Measurements from ENCODE around the gene SLC19A1.

SLC19A1 gene

GRCh38 chr21:45514311-45515021 lies 27.8 kb downstream of the SLC19A1 start:
- Histone ChIP-seq H3K4me3 (ENCODE audit: low read length) (no peak overlapping the region), H3K9ac (ENCODE audit: low read depth, low read length) (no peak overlapping the region), H3K36me3 (ENCODE audit: insufficient read depth, low read depth, low read length) (peaks cover 41% of the 10 kb centered on the region), H3K9me3 (ENCODE audit: insufficient read depth, low read depth, low read length) (peaks cover 15% of the 10 kb centered on the region), H3K27me3 (ENCODE audit: insufficient read depth, low read length) (no peaks in the 10 kb centered on the region), H3K4me1 (ENCODE audit: insufficient read depth, low read length) (no peaks in the 10 kb centered on the region), H3K27ac (ENCODE audit: low read length) (no peak overlapping the region)

DNA sequence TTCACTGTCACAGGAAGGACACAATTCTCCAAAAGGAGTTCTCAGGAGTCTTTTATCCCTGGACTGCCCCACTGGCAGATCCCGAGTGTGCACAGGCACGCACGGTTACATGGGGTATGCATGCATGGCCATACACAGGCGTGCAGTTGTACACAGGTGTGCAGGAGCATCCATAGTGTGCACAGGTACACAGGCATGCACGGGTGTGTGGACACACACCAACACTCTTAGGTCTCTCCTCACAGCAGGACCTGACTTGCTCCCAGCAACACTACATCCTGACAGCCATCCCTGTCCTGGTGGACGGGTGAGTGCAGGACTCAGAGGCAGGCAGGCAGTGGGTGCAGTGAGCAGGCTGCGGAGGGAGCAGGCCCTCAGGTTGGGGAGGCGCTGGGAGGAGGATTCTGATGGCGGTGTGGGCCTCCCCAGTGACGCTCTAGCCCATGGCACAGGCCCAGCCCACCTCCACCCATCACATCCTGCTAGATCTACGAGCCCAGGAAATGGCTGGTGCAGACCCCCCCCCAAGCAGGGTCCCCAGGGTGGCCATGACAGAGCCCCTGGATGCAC lies 28.4 kb downstream of the SLC19A1 start:
- no peaks in the 10 kb centered on the region for H3K27me3 ChIP-seq (ENCODE audit: insufficient read depth, low read length)
- peaks cover 8% of the 10 kb centered on the region for H3K9me3 ChIP-seq (ENCODE audit: insufficient read depth, low read depth, low read length)
- no peaks in the 10 kb centered on the region for H3K4me1 ChIP-seq (ENCODE audit: insufficient read depth, low read length)
- H3K4me3 ChIP-seq (ENCODE audit: low read length), result no peak overlapping the region
- no peak overlapping the region for H3K9ac ChIP-seq (ENCODE audit: low read depth, low read length)
- no peak overlapping the region for H3K27ac ChIP-seq (ENCODE audit: low read length)
- peaks cover 35% of the 10 kb centered on the region for H3K36me3 ChIP-seq (ENCODE audit: insufficient read depth, low read depth, low read length)

GRCh38 chr21:45513003-45513717 lies 29.1 kb downstream of the SLC19A1 start:
- Histone ChIP-seq H3K4me3 (ENCODE audit: low read length) (no peak overlapping the region), H3K4me1 (ENCODE audit: insufficient read depth, low read length) (no peaks in the 10 kb centered on the region), H3K36me3 (ENCODE audit: insufficient read depth, low read depth, low read length) (peaks cover 28% of the 10 kb centered on the region), H3K27ac (ENCODE audit: low read length) (no peak overlapping the region), H3K9me3 (ENCODE audit: insufficient read depth, low read depth, low read length) (0 out of 2 replicates have a peak, but pooled peaks cover 2% of the 10 kb centered on the region), H3K27me3 (ENCODE audit: insufficient read depth, low read length) (no peaks in the 10 kb centered on the region), H3K9ac (ENCODE audit: low read depth, low read length) (no peak overlapping the region)

DNA sequence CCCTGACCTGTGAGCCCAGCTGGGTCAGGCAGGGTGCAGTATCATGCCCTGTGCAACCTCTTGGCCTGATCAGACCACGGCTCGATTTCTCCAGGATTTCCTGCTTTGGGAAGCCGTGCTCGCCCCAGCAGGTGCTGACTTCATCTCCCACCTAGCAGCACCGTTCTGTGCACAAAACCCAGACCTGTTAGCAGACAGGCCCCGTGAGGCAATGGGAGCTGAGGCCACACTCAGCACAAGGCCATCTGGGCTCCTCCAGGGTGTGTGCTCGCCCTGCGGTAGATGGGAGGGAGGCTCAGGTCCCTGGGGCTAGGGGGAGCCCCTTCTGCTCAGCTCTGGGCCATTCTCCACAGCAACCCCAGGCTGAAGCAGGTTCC lies 29.6 kb downstream of the SLC19A1 start:
- H3K27me3 ChIP-seq (ENCODE audit: insufficient read depth, low read length), result no peaks in the 10 kb centered on the region
- no peak overlapping the region for H3K4me3 ChIP-seq (ENCODE audit: low read length)
- no peaks in the 10 kb centered on the region for H3K4me1 ChIP-seq (ENCODE audit: insufficient read depth, low read length)
- peaks cover 24% of the 10 kb centered on the region; the same call in 1 of the 2 replicates for H3K36me3 ChIP-seq (ENCODE audit: insufficient read depth, low read depth, low read length)
- H3K9me3 ChIP-seq (ENCODE audit: insufficient read depth, low read depth, low read length), result no peaks in the 10 kb centered on the region
- H3K9ac ChIP-seq (ENCODE audit: low read depth, low read length), result no peak overlapping the region
- H3K27ac ChIP-seq (ENCODE audit: low read length), result no peak overlapping the region

DNA sequence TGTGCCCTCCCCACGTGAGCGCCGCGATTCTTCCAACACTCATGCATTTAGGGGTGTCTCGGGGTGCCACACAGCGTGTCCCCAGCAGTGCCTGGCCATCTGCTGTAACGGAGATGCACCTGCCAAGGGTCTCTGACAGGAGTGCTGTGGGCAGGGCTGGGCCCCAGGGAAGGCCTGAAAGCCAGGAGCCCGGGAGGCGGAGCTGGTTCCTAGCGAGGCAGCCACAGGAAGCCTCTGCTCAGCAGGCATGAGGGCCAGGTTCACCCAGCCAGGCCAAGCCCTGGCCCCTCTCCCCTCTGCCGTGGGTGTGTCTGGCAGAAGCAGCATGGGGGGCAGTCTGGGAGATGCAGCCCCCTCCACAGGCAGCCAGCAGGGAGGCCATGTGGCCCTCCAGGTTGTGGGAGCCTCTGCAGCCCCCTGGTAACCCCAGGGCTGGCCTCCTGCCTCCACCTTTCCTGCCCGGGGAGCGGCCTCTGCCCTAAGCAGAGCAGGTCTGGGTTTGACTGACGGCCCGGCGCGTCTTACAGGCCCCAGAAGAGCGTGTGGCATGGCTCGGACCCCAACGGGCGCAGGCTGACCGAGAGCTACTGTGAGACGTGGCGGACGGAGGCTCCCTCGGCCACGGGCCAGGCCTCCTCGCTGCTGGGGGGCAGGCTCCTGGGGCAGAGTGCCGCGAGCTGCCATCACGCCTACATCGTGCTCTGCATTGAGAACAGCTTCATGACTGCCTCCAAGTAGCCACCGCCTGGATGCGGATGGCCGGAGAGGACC lies 30.4 kb downstream of the SLC19A1 start:
- H3K27ac ChIP-seq (ENCODE audit: low read length), result no peak overlapping the region
- no peak overlapping the region for H3K4me3 ChIP-seq (ENCODE audit: low read length)
- no peaks in the 10 kb centered on the region for H3K27me3 ChIP-seq (ENCODE audit: insufficient read depth, low read length)
- H3K9ac ChIP-seq (ENCODE audit: low read depth, low read length), result no peak overlapping the region
- H3K4me1 ChIP-seq (ENCODE audit: insufficient read depth, low read length), result no peaks in the 10 kb centered on the region
- H3K9me3 ChIP-seq (ENCODE audit: insufficient read depth, low read depth, low read length), result no peaks in the 10 kb centered on the region
- H3K36me3 ChIP-seq (ENCODE audit: insufficient read depth, low read depth, low read length), result peaks cover 24% of the 10 kb centered on the region; the same call in 1 of the 2 replicates

DNA sequence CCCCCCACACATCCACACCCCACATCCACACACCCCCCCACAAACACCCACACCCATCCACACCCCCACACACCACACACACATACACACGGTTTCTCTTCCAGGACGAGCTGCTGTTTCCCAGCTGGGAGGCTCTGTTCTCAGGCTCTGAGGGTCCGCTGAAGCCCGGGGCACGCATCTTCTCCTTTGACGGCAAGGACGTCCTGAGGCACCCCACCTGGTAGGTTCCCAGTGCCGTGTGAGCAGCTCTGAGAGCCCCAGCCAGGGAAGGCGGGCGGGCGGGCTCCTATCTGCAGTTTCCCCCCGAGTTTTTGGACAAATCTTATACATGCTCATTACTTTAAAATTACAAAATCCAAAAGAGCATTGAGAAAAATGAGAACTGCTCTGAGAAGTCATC lies 31.2 kb downstream of the SLC19A1 start:
- no peaks in the 10 kb centered on the region for H3K4me1 ChIP-seq (ENCODE audit: insufficient read depth, low read length)
- H3K9ac ChIP-seq (ENCODE audit: low read depth, low read length), result no peak overlapping the region
- H3K27me3 ChIP-seq (ENCODE audit: insufficient read depth, low read length), result no peaks in the 10 kb centered on the region
- H3K36me3 ChIP-seq (ENCODE audit: insufficient read depth, low read depth, low read length), result peaks cover 26% of the 10 kb centered on the region
- no peak overlapping the region for H3K4me3 ChIP-seq (ENCODE audit: low read length)
- no peaks in the 10 kb centered on the region for H3K9me3 ChIP-seq (ENCODE audit: insufficient read depth, low read depth, low read length)
- H3K27ac ChIP-seq (ENCODE audit: low read length), result no peak overlapping the region

- H3K27me3 ChIP-seq (ENCODE audit: insufficient read depth, low read length), result no peaks in the 10 kb centered on the region
- no peaks in the 10 kb centered on the region for H3K9me3 ChIP-seq (ENCODE audit: insufficient read depth, low read depth, low read length)
- H3K36me3 ChIP-seq (ENCODE audit: insufficient read depth, low read depth, low read length), result peaks cover 29% of the 10 kb centered on the region
- no peaks in the 10 kb centered on the region for H3K4me1 ChIP-seq (ENCODE audit: insufficient read depth, low read length)
- no peak overlapping the region for H3K27ac ChIP-seq (ENCODE audit: low read length)
- no peak overlapping the region for H3K9ac ChIP-seq (ENCODE audit: low read depth, low read length)
- H3K4me3 ChIP-seq (ENCODE audit: low read length), result no peak overlapping the region
These were observed 31.7 kb downstream of the SLC19A1 start for GRCh38 chr21:45510466-45510955.

- Histone ChIP-seq H3K4me1 (ENCODE audit: insufficient read depth, low read length) (no peaks in the 10 kb centered on the region), H3K4me3 (ENCODE audit: low read length) (no peak overlapping the region), H3K27me3 (ENCODE audit: insufficient read depth, low read length) (no peaks in the 10 kb centered on the region), H3K36me3 (ENCODE audit: insufficient read depth, low read depth, low read length) (peaks cover 29% of the 10 kb centered on the region), H3K9ac (ENCODE audit: low read depth, low read length) (no peak overlapping the region), H3K9me3 (ENCODE audit: insufficient read depth, low read depth, low read length) (no peaks in the 10 kb centered on the region), H3K27ac (ENCODE audit: low read length) (no peak overlapping the region)
These were observed 32.4 kb downstream of the SLC19A1 start for GRCh38 chr21:45509566-45510465.

DNA sequence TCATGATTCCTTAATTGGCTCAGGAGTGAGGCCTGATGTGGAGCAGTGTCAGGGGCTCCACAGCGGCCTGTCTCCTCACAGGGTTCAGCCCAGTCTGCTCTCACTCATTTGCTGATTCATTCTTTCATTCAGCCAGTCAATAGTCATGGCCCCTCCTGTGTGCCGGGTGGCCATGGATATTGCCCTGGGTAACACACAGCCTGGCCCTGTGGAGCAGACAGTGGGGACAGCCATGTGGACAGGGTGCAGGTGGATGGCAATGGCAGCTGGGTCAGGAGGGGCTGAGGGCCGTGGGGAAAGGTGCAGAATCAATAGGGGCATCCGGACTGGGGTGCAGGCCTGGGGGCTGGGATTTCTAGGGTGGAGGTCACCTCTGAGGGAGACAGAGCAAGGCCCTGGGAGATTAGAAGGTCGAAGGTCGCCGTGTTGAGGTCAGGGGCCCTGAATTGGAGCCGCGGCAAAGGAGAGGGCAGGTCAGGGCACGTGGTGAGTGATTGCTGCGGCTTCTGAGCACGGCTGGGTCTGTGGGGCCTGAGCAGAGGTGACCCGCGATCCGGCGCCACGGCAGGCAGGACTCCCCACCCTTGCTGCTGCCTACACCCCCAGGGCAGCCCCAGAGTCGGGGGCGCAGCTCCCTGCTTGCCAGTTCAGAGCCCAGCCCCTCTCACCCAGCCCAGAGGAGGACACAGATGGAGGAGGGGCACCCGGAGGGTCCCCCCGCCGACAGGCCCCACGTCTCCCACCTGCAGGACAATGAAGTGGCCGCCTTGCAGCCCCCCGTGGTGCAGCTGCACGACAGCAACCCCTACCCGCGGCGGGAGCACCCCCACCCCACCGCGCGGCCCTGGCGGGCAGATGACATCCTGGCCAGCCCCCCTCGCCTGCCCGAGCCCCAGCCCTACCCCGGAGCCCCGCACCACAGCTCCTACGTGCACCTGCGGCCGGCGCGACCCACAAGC lies 33.4 kb downstream of the SLC19A1 start:
- H3K9me3 ChIP-seq (ENCODE audit: insufficient read depth, low read depth, low read length), result no peaks in the 10 kb centered on the region
- no peak overlapping the region for H3K27ac ChIP-seq (ENCODE audit: low read length)
- H3K4me1 ChIP-seq (ENCODE audit: insufficient read depth, low read length), result no peaks in the 10 kb centered on the region
- H3K36me3 ChIP-seq (ENCODE audit: insufficient read depth, low read depth, low read length), result peaks cover 29% of the 10 kb centered on the region
- no peaks in the 10 kb centered on the region for H3K27me3 ChIP-seq (ENCODE audit: insufficient read depth, low read length)
- H3K9ac ChIP-seq (ENCODE audit: low read depth, low read length), result no peak overlapping the region
- no peak overlapping the region for H3K4me3 ChIP-seq (ENCODE audit: low read length)

DNA sequence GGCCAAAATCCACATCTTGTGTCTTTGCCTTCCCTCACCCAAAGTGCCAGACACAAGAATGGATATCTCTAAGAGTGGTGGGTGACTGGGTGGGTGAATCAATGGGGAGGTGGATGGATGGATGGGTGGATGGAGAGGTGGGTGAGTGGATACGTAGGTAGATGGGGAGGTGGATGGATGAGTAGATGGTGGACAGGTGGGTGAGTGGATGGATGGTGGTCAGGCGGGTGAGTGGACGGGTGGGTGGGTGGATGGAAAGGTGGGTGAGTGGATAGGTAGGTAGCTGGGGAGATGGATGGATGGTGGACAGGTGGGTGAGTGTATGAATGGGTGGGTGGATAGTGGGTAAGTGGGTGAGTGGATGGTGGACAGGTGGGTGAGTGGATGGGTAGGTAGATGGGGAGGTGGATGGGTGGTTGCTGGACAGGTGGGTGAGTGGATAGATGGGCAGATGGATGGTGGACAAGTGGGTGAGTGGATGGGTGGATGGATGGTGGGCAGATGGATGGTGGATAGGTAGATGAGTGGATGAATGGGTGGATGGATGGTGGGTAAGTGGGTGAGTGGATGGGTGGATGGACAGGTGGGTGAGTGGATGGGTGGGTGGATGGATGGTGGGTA lies 34.2 kb downstream of the SLC19A1 start:
- Histone ChIP-seq H3K27ac (ENCODE audit: low read length) (no peak overlapping the region), H3K36me3 (ENCODE audit: insufficient read depth, low read depth, low read length) (peaks cover 23% of the 10 kb centered on the region), H3K4me3 (ENCODE audit: low read length) (no peak overlapping the region), H3K27me3 (ENCODE audit: insufficient read depth, low read length) (no peaks in the 10 kb centered on the region), H3K4me1 (ENCODE audit: insufficient read depth, low read length) (no peaks in the 10 kb centered on the region), H3K9ac (ENCODE audit: low read depth, low read length) (no peak overlapping the region), H3K9me3 (ENCODE audit: insufficient read depth, low read depth, low read length) (no peaks in the 10 kb centered on the region)

All from iPS-20b (cell line).